K562 (cell line): Measurements from ENCODE around the gene NUFIP2. TPM values are rescaled to one million over a fixed set of nuclear protein-coding genes. Genes with fewer than 3 reads are reported as not detected.

ENCODE experiments used
- CBX8 ChIP-seq: fragments of 200-600 bp; sonication (generic); IDR thresholded peaks from 2 replicates; pipeline ENCODE4 v1.6.1; 2012; ENCODE audit warnings: borderline replicate concordance, mixed run types, low read depth, mild to moderate bottlenecking, moderate library complexity, mixed read lengths, low read length, control low read depth, inconsistent platforms; ENCODE audit not compliant: poor library complexity, severe bottlenecking; ENCODE audit errors: extremely low read depth
- DPF2 ChIP-seq: fragments of 450-650 bp; IDR thresholded peaks from 2 replicates; pipeline ENCODE4 v1.6.1; 2016
- ELF2 ChIP-seq: fragments of 250-450 bp; sonication (Bioruptor Pico); IDR thresholded peaks from 2 replicates; pipeline ENCODE4 v1.5.0; 2021; ENCODE audit warnings: mild to moderate bottlenecking
- HNRNPK ChIP-seq: fragments of 200-400 bp; formaldehyde crosslinking; IDR thresholded peaks from one replicate; pipeline ENCODE4 v1.6.1; 2018; ENCODE audit warnings: mild to moderate bottlenecking, low read depth, low read length; ENCODE audit not compliant: poor library complexity, severe bottlenecking
- MLX ChIP-seq, 2 experiments: fragments of 450-650 bp in 1 of 2; sonication (generic) in 1 of 2; formaldehyde crosslinking; conservative IDR thresholded peaks; 2 replicates each; pipeline versions ENCODE4 v1.4.0 to v1.8.1; 2020 to 2022; ENCODE audit warnings: mild to moderate bottlenecking in 1 of 2, missing genetic modification reagents in 1 of 2
- PHTF2 ChIP-seq: fragments of 250-450 bp; sonication (Bioruptor Pico); IDR thresholded peaks from 2 replicates; pipeline ENCODE4 v1.5.0; 2021; ENCODE audit warnings: mild to moderate bottlenecking
- PYGO2 ChIP-seq: fragments of 450-650 bp; IDR thresholded peaks from 2 replicates; pipeline ENCODE4 v1.6.1; 2016; ENCODE audit warnings: mild to moderate bottlenecking, missing genetic modification characterization, moderate library complexity, missing compliant biosample characterization
- RAD51 ChIP-seq: fragments of 450-650 bp; IDR thresholded peaks from 2 replicates; pipeline ENCODE4 v1.7.1; 2016; ENCODE audit warnings: low read depth, mild to moderate bottlenecking, borderline replicate concordance
- SRSF3 ChIP-seq: fragments of 200-400 bp; formaldehyde crosslinking; IDR thresholded peaks from 2 replicates; pipeline ENCODE4 v1.6.1; 2016; ENCODE audit warnings: mild to moderate bottlenecking, low read length, moderate library complexity; ENCODE audit not compliant: insufficient read depth
- TAF9B ChIP-seq: fragments of 450-650 bp; IDR thresholded peaks from 2 replicates; pipeline ENCODE4 v1.6.1; 2018; ENCODE audit warnings: mild to moderate bottlenecking; ENCODE audit not compliant: partially characterized antibody
- ZNF324 ChIP-seq: fragments of 250-450 bp; sonication (Bioruptor Pico); IDR thresholded peaks from 2 replicates; pipeline ENCODE4 v1.4.0; 2020; ENCODE audit warnings: mild to moderate bottlenecking
- ZNF444 ChIP-seq: fragments of 250-450 bp; sonication (Bioruptor Pico); IDR thresholded peaks from 2 replicates; pipeline ENCODE4 v1.4.0; 2020; ENCODE audit warnings: mild to moderate bottlenecking, moderate library complexity
- ZNF75A ChIP-seq: fragments of 450-650 bp; formaldehyde crosslinking; IDR thresholded peaks from 2 replicates; pipeline ENCODE4 v1.4.0; 2020; ENCODE audit warnings: mild to moderate bottlenecking
- ZSCAN32 ChIP-seq: fragments of 450-650 bp; formaldehyde crosslinking; IDR thresholded peaks from 2 replicates; pipeline ENCODE4 v1.4.0; 2020; ENCODE audit warnings: mild to moderate bottlenecking, moderate library complexity
- polyA plus RNA-seq, 8 experiments: library from polyadenylated mRNA; depleted of rRNA in 4 of 8; stranded (reverse) in 5 of 8; unstranded in 3 of 8; fragments of >200 nt; fragmentation: Nextera tagmentation in 2 of 8; fragmentation: Illumina TruSeq in 1 of 8; extraction: Ambion mirVana in 2 of 8; extraction: Trizol in 1 of 8; gene quantifications; 2 replicates each; pipeline versions ENCODE4 v1.2.1 to v1.2.3, GENCODE V29; 2011 to 2014; ENCODE audit warnings: inconsistent platforms in 1 of 8, missing spikeins in 1 of 8
- total RNA-seq, 7 experiments: library from RNA; depleted of rRNA in 6 of 7; stranded (reverse); fragments of >200 nt in 6 of 7; fragmentation: Illumina TruSeq in 2 of 7; extraction: Trizol in 2 of 7; gene quantifications; 2 replicates each; pipeline versions ENCODE4 v1.2.1 to v1.2.3, GENCODE V29; 2011 to 2021; ENCODE audit warnings: low replicate concordance in 1 of 7
- TF ChIP-seq, protein P1 (sequence below): fragments of 150-350 bp; IDR thresholded peaks from 2 replicates; pipeline ENCODE4 v1.6.1; 2014; ENCODE audit warnings: low read depth, mild to moderate bottlenecking, low read length, borderline replicate concordance
- TF ChIP-seq, protein P2 (sequence below): fragments of 250-450 bp; sonication (Bioruptor Pico); IDR thresholded peaks from 2 replicates; pipeline ENCODE4 v1.8.0; 2022; ENCODE audit warnings: inconsistent platforms
- TF ChIP-seq, protein P3 (sequence below): fragments of 250-450 bp; sonication (Bioruptor Pico); IDR thresholded peaks from 2 replicates; pipeline ENCODE4 v1.6.1; 2021; ENCODE audit warnings: mild to moderate bottlenecking
- TF ChIP-seq, protein P4 (sequence below): sonication (generic); formaldehyde crosslinking; IDR thresholded peaks from 2 replicates; pipeline ENCODE4 v1.9.0; 2022; ENCODE audit warnings: mild to moderate bottlenecking, missing genetic modification reagents

The NUFIP2 gene
- total and polyA plus RNA-seq, 9 of the 15 experiments (the other 6 are each of a cell fraction or from before 2014, with no cell fraction given) = 4.9 to 40.7 (median 18.5) TPM

- peak; percentile 26; the same call in 1 of the 2 replicates for TF ChIP-seq ELF2 (CRISPR knock-in tag)
- TF ChIP-seq MLX (CRISPR knock-in tag; conservative IDR thresholded peaks at IDR 0.05) = no peak
- peak; percentile 19; the same call in 1 of the 2 replicates for TF ChIP-seq ZSCAN32 (CRISPR knock-in tag)
- 0 out of 2 replicates have a peak, but pooled peaks have one; percentile 17 for TF ChIP-seq SRSF3
- TF ChIP-seq, protein P1, sequence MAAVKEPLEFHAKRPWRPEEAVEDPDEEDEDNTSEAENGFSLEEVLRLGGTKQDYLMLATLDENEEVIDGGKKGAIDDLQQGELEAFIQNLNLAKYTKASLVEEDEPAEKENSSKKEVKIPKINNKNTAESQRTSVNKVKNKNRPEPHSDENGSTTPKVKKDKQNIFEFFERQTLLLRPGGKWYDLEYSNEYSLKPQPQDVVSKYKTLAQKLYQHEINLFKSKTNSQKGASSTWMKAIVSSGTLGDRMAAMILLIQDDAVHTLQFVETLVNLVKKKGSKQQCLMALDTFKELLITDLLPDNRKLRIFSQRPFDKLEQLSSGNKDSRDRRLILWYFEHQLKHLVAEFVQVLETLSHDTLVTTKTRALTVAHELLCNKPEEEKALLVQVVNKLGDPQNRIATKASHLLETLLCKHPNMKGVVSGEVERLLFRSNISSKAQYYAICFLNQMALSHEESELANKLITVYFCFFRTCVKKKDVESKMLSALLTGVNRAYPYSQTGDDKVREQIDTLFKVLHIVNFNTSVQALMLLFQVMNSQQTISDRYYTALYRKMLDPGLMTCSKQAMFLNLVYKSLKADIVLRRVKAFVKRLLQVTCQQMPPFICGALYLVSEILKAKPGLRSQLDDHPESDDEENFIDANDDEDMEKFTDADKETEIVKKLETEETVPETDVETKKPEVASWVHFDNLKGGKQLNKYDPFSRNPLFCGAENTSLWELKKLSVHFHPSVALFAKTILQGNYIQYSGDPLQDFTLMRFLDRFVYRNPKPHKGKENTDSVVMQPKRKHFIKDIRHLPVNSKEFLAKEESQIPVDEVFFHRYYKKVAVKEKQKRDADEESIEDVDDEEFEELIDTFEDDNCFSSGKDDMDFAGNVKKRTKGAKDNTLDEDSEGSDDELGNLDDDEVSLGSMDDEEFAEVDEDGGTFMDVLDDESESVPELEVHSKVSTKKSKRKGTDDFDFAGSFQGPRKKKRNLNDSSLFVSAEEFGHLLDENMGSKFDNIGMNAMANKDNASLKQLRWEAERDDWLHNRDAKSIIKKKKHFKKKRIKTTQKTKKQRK = no peak
- TF ChIP-seq, protein P2, sequence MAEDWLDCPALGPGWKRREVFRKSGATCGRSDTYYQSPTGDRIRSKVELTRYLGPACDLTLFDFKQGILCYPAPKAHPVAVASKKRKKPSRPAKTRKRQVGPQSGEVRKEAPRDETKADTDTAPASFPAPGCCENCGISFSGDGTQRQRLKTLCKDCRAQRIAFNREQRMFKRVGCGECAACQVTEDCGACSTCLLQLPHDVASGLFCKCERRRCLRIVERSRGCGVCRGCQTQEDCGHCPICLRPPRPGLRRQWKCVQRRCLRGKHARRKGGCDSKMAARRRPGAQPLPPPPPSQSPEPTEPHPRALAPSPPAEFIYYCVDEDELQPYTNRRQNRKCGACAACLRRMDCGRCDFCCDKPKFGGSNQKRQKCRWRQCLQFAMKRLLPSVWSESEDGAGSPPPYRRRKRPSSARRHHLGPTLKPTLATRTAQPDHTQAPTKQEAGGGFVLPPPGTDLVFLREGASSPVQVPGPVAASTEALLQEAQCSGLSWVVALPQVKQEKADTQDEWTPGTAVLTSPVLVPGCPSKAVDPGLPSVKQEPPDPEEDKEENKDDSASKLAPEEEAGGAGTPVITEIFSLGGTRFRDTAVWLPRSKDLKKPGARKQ (CRISPR knock-in tag) = no peak
- TF ChIP-seq ZNF75A = 0 out of 2 replicates have a peak, but pooled peaks have one; percentile 16
- no peak for TF ChIP-seq HNRNPK
- TF ChIP-seq, protein P3, sequence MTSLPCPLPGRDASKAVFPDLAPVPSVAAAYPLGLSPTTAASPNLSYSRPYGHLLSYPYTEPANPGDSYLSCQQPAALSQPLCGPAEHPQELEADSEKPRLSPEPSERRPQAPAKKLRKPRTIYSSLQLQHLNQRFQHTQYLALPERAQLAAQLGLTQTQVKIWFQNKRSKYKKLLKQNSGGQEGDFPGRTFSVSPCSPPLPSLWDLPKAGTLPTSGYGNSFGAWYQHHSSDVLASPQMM (CRISPR knock-in tag) = no peak
- no peak for TF ChIP-seq ZNF444 (CRISPR knock-in tag)
- no peak for TF ChIP-seq RAD51
- TF ChIP-seq ZNF324 (CRISPR knock-in tag) = no peak
- TF ChIP-seq, protein P4, sequence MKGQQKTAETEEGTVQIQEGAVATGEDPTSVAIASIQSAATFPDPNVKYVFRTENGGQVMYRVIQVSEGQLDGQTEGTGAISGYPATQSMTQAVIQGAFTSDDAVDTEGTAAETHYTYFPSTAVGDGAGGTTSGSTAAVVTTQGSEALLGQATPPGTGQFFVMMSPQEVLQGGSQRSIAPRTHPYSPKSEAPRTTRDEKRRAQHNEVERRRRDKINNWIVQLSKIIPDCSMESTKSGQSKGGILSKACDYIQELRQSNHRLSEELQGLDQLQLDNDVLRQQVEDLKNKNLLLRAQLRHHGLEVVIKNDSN = no peak
- no peak for TF ChIP-seq PHTF2 (CRISPR knock-in tag)
- TF ChIP-seq TAF9B = peak; percentile 97
- TF ChIP-seq DPF2 = 0 out of 2 replicates have a peak, but pooled peaks have one; percentile 62
- TF ChIP-seq PYGO2 = no peak
- TF ChIP-seq CBX8 = no peak
These were observed at the start of gene NUFIP2 (continued) for GRCh38 chr17:29293890-29294579.
